ENCODE results near the gene CPEB4. TPM values are rescaled to one million over a fixed set of nuclear protein-coding genes. Genes with fewer than 3 reads are reported as not detected.

CPEB4 gene
- total and polyA plus RNA-seq, 2 of the 8 experiments (the other 6 are each of a cell fraction or from before 2014, with no cell fraction given) = 8.4 to 13.4 TPM

DNA sequence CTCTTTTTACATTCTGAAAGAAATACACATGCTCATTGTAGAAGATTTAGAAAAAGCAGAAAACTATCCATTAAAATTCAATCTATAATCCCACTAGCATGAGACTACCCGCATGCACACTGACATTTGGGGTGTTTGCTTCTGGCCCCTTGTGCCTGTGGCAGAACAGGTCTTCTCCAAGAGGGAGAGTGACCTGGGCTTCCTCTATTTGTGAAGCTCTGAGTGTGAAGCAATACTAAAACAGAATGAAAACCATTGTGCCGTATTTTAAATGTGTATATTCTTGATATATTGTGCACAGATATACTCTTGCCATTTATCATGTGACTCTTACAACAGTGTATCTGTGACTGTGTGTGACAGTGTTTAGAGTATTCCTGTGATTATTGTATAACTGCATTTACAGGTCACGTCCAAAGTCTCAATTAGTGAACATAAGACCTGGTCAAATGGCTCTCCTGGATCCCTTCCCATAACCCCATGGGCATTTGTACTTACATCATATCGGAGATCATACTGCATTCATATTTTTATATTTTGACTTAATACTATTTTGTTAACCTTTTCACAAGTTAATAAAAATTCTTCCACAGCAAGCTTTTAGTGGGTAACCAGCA is 14.7 kb upstream of the CPEB4 start:
- no peak overlapping the region for H2AK5ac ChIP-seq (ENCODE audit: low read depth, low read length)
- FAIRE-seq = no peak
- CTCF ChIA-PET (ENCODE audit: partially characterized antibody) = interaction anchor here (0.7 to 2.0 kb wide), 6 partner anchors 9 to 244 kb away, joined by 3 to 4 read pairs (median 4); no protein-coding TSS in a partner anchor
- no peak for TF ChIP-seq FOSL1 (IDR thresholded peaks at IDR 0.05; ENCODE audit: insufficient read depth, low read depth, low read length)
- TF ChIP-seq, protein P1, sequence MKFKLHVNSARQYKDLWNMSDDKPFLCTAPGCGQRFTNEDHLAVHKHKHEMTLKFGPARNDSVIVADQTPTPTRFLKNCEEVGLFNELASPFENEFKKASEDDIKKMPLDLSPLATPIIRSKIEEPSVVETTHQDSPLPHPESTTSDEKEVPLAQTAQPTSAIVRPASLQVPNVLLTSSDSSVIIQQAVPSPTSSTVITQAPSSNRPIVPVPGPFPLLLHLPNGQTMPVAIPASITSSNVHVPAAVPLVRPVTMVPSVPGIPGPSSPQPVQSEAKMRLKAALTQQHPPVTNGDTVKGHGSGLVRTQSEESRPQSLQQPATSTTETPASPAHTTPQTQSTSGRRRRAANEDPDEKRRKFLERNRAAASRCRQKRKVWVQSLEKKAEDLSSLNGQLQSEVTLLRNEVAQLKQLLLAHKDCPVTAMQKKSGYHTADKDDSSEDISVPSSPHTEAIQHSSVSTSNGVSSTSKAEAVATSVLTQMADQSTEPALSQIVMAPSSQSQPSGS (IDR thresholded peaks at IDR 0.05; ENCODE audit: low read length) = no peak
- TF ChIP-seq SIRT6 (IDR thresholded peaks at IDR 0.05; ENCODE audit: low read length) = no peak
- TF ChIP-seq SP1 (IDR thresholded peaks at IDR 0.05; ENCODE audit: low read depth, low read length) = no peak
- no peak for TF ChIP-seq KDM1A (IDR thresholded peaks at IDR 0.05; ENCODE audit: borderline replicate concordance, low read length)
- no peak for TF ChIP-seq BACH1 (IDR thresholded peaks at IDR 0.05; ENCODE audit: low read length)
- no peak for TF ChIP-seq NANOG (IDR thresholded peaks at IDR 0.05; ENCODE audit: insufficient read depth, low read depth, low read length, poor library complexity, severe bottlenecking)
- no peak for TF ChIP-seq GABPA (IDR thresholded peaks at IDR 0.05; ENCODE audit: borderline replicate concordance, insufficient read depth, low read length)
- TF ChIP-seq TAF1 (IDR thresholded peaks at IDR 0.05; ENCODE audit: low read depth, low read length) = no peak

More for the DNA sequence above, 14.7 kb upstream of the CPEB4 start:
- no peak overlapping the region for H3K4me3 ChIP-seq (ENCODE audit: extremely low read depth in 1 of 4, insufficient read depth in 2 of 4, low read depth in 3 of 4, low read length in 4 of 4)
- H2BK20ac ChIP-seq (ENCODE audit: low read length) = no peak overlapping the region
- no peak overlapping the region for H2BK15ac ChIP-seq (ENCODE audit: low read length)
- no peaks in the 10 kb centered on the region for H3K27me3 ChIP-seq (replicated peaks in 1 of 4; ENCODE audit: control insufficient read depth in 3 of 4, extremely low read depth in 1 of 4, insufficient read depth in 3 of 4, low read length in 3 of 4)
- no peak overlapping the region for H2BK5ac ChIP-seq (ENCODE audit: low read depth, low read length)
- H3K23ac ChIP-seq (ENCODE audit: insufficient read length) = no peak overlapping the region
- H3K4me2 ChIP-seq (ENCODE audit: insufficient read depth in 1 of 2, low read depth in 2 of 2, low read length in 2 of 2) = no peak overlapping the region
- no peak overlapping the region for H3K4ac ChIP-seq (replicated peaks; ENCODE audit: insufficient read length, low read depth, low read length)
- H3K9me3 ChIP-seq (ENCODE audit: insufficient read depth in 2 of 2, low read depth in 1 of 2, low read length in 1 of 2) = no peaks in the 10 kb centered on the region
- H4K5ac ChIP-seq (ENCODE audit: insufficient read length, low read depth, low read length) = no peak overlapping the region
- no peak overlapping the region for H3K14ac ChIP-seq (ENCODE audit: insufficient read length)
- H4K91ac ChIP-seq (replicated peaks; ENCODE audit: insufficient read length, low read length) = no peak overlapping the region
- no peak overlapping the region for H3K9ac ChIP-seq (replicated peaks in 1 of 4; ENCODE audit: extremely low read depth in 1 of 4, low read depth in 3 of 4, low read length in 3 of 4)
- POLR2A ChIA-PET (ENCODE audit: partially characterized antibody) = no interaction called here
- WGBS, 2 experiments (ENCODE audit: extremely low coverage in 1 of 2, insufficient coverage in 1 of 2, insufficient read length in 1 of 2, insufficient replicate concordance in 2 of 2, low coverage in 1 of 2, low lambda C conversion rate in 2 of 2, missing lambda C conversion rate in 1 of 2) = 89% methylated on average over 4 of the region's 4 CpGs; no CpG with 5 or more reads in 1 of the 2 experiments
- H3K36me3 ChIP-seq (ENCODE audit: control insufficient read depth in 2 of 4, insufficient read depth in 4 of 4, low read length in 3 of 4) = no peaks in the 10 kb centered on the region
- H2BK12ac ChIP-seq (ENCODE audit: low read depth, low read length) = no peak overlapping the region
- H3K56ac ChIP-seq (replicated peaks; ENCODE audit: insufficient read length, low read depth, low read length) = no peak overlapping the region
- no peak overlapping the region for H4K8ac ChIP-seq (ENCODE audit: extremely low read depth, insufficient read depth, low read length)
- no peak overlapping the region for H2BK120ac ChIP-seq (replicated peaks; ENCODE audit: low read depth, low read length)
- H3K79me1 ChIP-seq (ENCODE audit: low read depth, low read length) = no peaks in the 10 kb centered on the region
- H4K20me1 ChIP-seq (replicated peaks in 1 of 2; ENCODE audit: control insufficient read depth in 1 of 2, insufficient read depth in 2 of 2, low read length in 2 of 2) = no peaks in the 10 kb centered on the region
- no peak overlapping the region for H3K18ac ChIP-seq (ENCODE audit: extremely low read depth, low read length)
- H3K4me1 ChIP-seq (replicated peaks in 1 of 4; ENCODE audit: control insufficient read depth in 3 of 4, insufficient read depth in 4 of 4, low read length in 3 of 4) = no peaks in the 10 kb centered on the region
- H2AFZ ChIP-seq (ENCODE audit: low read length) = no peak overlapping the region
- H3K23me2 ChIP-seq (ENCODE audit: low read depth, low read length) = no peaks in the 10 kb centered on the region
- H3K27ac ChIP-seq (ENCODE audit: low read depth, low read length) = no peak overlapping the region
- H3K79me2 ChIP-seq (ENCODE audit: control insufficient read depth in 1 of 2, insufficient read depth in 2 of 2, low read length in 2 of 2) = no peaks in the 10 kb centered on the region
- DNase-seq (ENCODE audit: low read depth in 1 of 2, low spot score in 2 of 2) = no peak

Measured in H1 (cell line).